Measurements from ENCODE around the gene DNASE2B. TPM values are rescaled to one million over a fixed set of nuclear protein-coding genes. Genes with fewer than 3 reads are reported as not detected.
A peak's percentile ranks its signal among the peaks of the same experiment; 100 is the strongest.

DNASE2B gene
- polyA plus RNA-seq, 3 donors, result not detected

- Histone ChIP-seq H3K27ac (ENCODE audit: low read depth in 1 of 2, low read length in 2 of 2) (no peak overlapping the region), H3K79me2 (ENCODE audit: insufficient read depth, low read length) (no peaks in the 10 kb centered on the region), H3K4me2 (replicated peaks; ENCODE audit: extremely low read depth, low read length, poor library complexity, severe bottlenecking) (no peak overlapping the region), H4K20me1 (ENCODE audit: insufficient read depth, low read length) (no peaks in the 10 kb centered on the region), H3K9ac (ENCODE audit: insufficient read depth, low read length, poor library complexity, severe bottlenecking) (no peak overlapping the region), H3K27me3 (ENCODE audit: control insufficient read depth in 2 of 2, insufficient read depth in 2 of 2, low read length in 2 of 2) (no peaks in the 10 kb centered on the region), H2AFZ (ENCODE audit: insufficient read depth, low read depth, low read length, poor library complexity, severe bottlenecking) (no peak overlapping the region), H3K36me3 (replicated peaks in 1 of 2; ENCODE audit: control insufficient read depth in 1 of 2, insufficient read depth in 2 of 2, low read length in 2 of 2) (no peaks in the 10 kb centered on the region), H3K4me3 (replicated peaks in 1 of 3; ENCODE audit: low read depth in 2 of 3, low read length in 3 of 3) (no peak overlapping the region), H3K9me3 (replicated peaks in 1 of 2; ENCODE audit: control insufficient read depth in 1 of 2, insufficient read depth in 1 of 2, low read length in 2 of 2) (peaks cover 0 to 3% of the 10 kb centered on the region in 2 donors), H3K4me1 (ENCODE audit: control insufficient read depth in 1 of 2, insufficient read depth in 2 of 2, low read length in 2 of 2) (no peaks in the 10 kb centered on the region)
- H3K9me3 Mint-ChIP-seq, result peaks cover 0 to 6% (median 2%) of the 10 kb centered on the region in 7 donors
- no peak for DNase-seq
- no peak overlapping the region for H3K4me3 Mint-ChIP-seq
- H3K27ac Mint-ChIP-seq, result no peak overlapping the region
- intact Hi-C loops (cut with micrococcal nuclease), result no loop called here
- peaks cover 1 to 3% (median 2%) of the 10 kb centered on the region in 3 donors for H3K27me3 Mint-ChIP-seq (ENCODE audit: low read depth in 3 of 3)
- peaks cover 9% of the 10 kb centered on the region for H3K4me1 Mint-ChIP-seq
- WGBS (ENCODE audit: insufficient coverage), result 89% methylated on average over 1 of the region's 3 CpGs
- no peak for TF ChIP-seq CTCF (IDR thresholded peaks at IDR 0.05)
- H3K36me3 Mint-ChIP-seq, result no peaks in the 10 kb centered on the region
Observed at GRCh38 chr1:84361796-84362195, 36.5 kb upstream of the DNASE2B start.

GRCh38 chr1:84363019-84363418, 35.3 kb upstream of the DNASE2B start:
- Mint-ChIP-seq H3K4me3 (no peak overlapping the region), H3K9me3 (peaks cover 0 to 6% (median 2%) of the 10 kb centered on the region in 7 donors), H3K36me3 (no peaks in the 10 kb centered on the region), H3K27ac (no peak overlapping the region), H3K27me3 (ENCODE audit: low read depth in 3 of 3) (peaks cover 1 to 3% (median 2%) of the 10 kb centered on the region in 3 donors), H3K4me1 (peaks cover 9% of the 10 kb centered on the region)
- Histone ChIP-seq H3K27me3 (ENCODE audit: control insufficient read depth in 2 of 2, insufficient read depth in 2 of 2, low read length in 2 of 2) (no peaks in the 10 kb centered on the region), H4K20me1 (ENCODE audit: insufficient read depth, low read length) (no peaks in the 10 kb centered on the region), H3K9me3 (replicated peaks in 1 of 2; ENCODE audit: control insufficient read depth in 1 of 2, insufficient read depth in 1 of 2, low read length in 2 of 2) (peaks cover 0 to 3% of the 10 kb centered on the region in 2 donors), H3K36me3 (replicated peaks in 1 of 2; ENCODE audit: control insufficient read depth in 1 of 2, insufficient read depth in 2 of 2, low read length in 2 of 2) (no peaks in the 10 kb centered on the region), H3K4me3 (replicated peaks in 1 of 3; ENCODE audit: low read depth in 2 of 3, low read length in 3 of 3) (no peak overlapping the region), H2AFZ (ENCODE audit: insufficient read depth, low read depth, low read length, poor library complexity, severe bottlenecking) (peak overlapping the region; percentile 60), H3K27ac (ENCODE audit: low read depth in 1 of 2, low read length in 2 of 2) (no peak overlapping the region), H3K4me2 (replicated peaks; ENCODE audit: extremely low read depth, low read length, poor library complexity, severe bottlenecking) (no peak overlapping the region), H3K79me2 (ENCODE audit: insufficient read depth, low read length) (no peaks in the 10 kb centered on the region), H3K4me1 (ENCODE audit: control insufficient read depth in 1 of 2, insufficient read depth in 2 of 2, low read length in 2 of 2) (no peaks in the 10 kb centered on the region), H3K9ac (ENCODE audit: insufficient read depth, low read length, poor library complexity, severe bottlenecking) (no peak overlapping the region)
- no peak for TF ChIP-seq CTCF (IDR thresholded peaks at IDR 0.05)
- intact Hi-C loops (cut with micrococcal nuclease), result no loop called here
- DNase-seq, result no peak
- WGBS (ENCODE audit: insufficient coverage), result 10% methylated on average over 2 of the region's 5 CpGs
